ENCODE results near the gene SNX13.

The SNX13 gene

GRCh38 chr7:17856251-17856650, 84.0 kb downstream of the SNX13 start:
- Mint-ChIP-seq H3K36me3 (ENCODE audit: low read depth) (peaks cover 83% of the 10 kb centered on the region), H3K27ac (no peak overlapping the region), H3K4me3 (no peak overlapping the region), H3K9me3 (peaks cover 9% of the 10 kb centered on the region), H3K27me3 (no peaks in the 10 kb centered on the region), H3K4me1 (ENCODE audit: low read depth) (peaks cover 24% of the 10 kb centered on the region)

GRCh38 chr7:17855202-17855601, 85.1 kb downstream of the SNX13 start:
- Mint-ChIP-seq H3K9me3 (peaks cover 9% of the 10 kb centered on the region), H3K36me3 (ENCODE audit: low read depth) (peaks cover 80% of the 10 kb centered on the region), H3K27ac (no peak overlapping the region), H3K4me1 (ENCODE audit: low read depth) (peaks cover 26% of the 10 kb centered on the region), H3K27me3 (no peaks in the 10 kb centered on the region), H3K4me3 (no peak overlapping the region)

- H3K4me3 Mint-ChIP-seq, result no peak overlapping the region
- peaks cover 9% of the 10 kb centered on the region for H3K9me3 Mint-ChIP-seq
- no peaks in the 10 kb centered on the region for H3K27me3 Mint-ChIP-seq
- H3K27ac Mint-ChIP-seq, result no peak overlapping the region
- peaks cover 76% of the 10 kb centered on the region for H3K36me3 Mint-ChIP-seq (ENCODE audit: low read depth)
- H3K4me1 Mint-ChIP-seq (ENCODE audit: low read depth), result peaks cover 23% of the 10 kb centered on the region
Measured at GRCh38 chr7:17854261-17855047, 85.8 kb downstream of the SNX13 start.

DNA sequence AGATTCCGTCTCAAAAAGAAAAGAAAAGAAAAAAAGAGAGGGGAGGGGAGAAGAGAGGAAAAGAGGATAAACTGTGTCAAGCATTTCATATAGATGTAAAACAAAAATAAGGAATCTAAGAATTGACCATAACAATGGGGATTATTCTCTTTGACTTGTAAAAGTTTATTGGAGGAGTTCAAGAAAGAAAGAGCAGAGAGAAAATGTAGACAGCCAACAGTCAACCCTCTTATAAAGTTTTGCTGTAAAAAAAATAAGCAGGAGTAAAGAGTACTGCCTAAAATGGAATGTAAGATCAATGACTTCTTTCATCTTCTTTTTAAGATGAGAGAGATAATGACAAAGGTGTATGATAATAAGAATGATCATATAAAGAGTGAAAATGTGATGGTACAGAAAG, 87.9 kb downstream of the SNX13 start:
- Mint-ChIP-seq H3K36me3 (ENCODE audit: low read depth) (peaks cover 75% of the 10 kb centered on the region), H3K9me3 (peaks cover 9% of the 10 kb centered on the region), H3K4me3 (no peak overlapping the region), H3K4me1 (ENCODE audit: low read depth) (peaks cover 18% of the 10 kb centered on the region), H3K27ac (no peak overlapping the region), H3K27me3 (no peaks in the 10 kb centered on the region)

DNA sequence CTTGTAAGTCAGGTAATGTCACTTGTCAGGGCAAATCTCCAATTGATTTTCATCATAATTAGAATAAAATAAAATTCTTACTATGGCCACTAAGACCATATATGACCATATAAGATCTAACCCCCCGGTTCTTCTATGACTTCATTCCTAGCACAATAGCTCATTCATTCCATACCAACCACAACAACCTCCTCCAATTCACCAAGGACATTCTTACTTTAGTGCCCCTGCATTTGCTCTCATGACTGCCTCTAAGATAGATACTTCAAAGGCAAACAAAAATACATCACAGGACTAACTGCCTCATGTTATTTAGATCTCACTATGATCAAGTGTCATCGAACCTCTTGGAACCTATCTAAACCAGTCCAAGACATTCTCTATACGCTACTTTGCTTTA, 90.8 kb downstream of the SNX13 start:
- Mint-ChIP-seq H3K9me3 (no peaks in the 10 kb centered on the region), H3K27ac (no peak overlapping the region), H3K4me1 (ENCODE audit: low read depth) (peaks cover 13% of the 10 kb centered on the region), H3K4me3 (no peak overlapping the region), H3K27me3 (no peaks in the 10 kb centered on the region), H3K36me3 (ENCODE audit: low read depth) (peaks cover 58% of the 10 kb centered on the region)

DNA sequence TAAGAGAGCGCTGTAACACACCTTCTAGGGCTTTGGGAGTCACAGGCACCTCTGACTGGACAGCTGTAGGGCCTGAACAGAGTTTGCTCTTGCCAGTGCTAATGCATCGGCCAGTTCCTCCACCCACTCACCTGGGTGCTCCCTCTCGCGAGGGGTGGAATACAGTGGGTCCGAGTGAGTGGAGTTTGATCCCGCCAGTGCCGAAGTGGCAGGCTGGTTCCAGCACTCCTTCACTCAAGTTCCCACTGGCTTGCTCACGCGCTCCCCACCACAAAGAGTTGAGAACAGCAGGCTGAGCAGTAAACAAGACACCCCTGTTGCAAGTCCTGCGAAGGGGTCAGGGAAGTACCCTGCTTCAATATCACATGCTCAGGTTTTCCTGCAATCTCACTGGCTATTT, 91.8 kb downstream of the SNX13 start:
- H3K4me1 Mint-ChIP-seq (ENCODE audit: low read depth), result peaks cover 23% of the 10 kb centered on the region
- no peak overlapping the region for H3K4me3 Mint-ChIP-seq
- H3K9me3 Mint-ChIP-seq, result no peaks in the 10 kb centered on the region
- no peaks in the 10 kb centered on the region for H3K27me3 Mint-ChIP-seq
- peaks cover 67% of the 10 kb centered on the region for H3K36me3 Mint-ChIP-seq (ENCODE audit: low read depth)
- H3K27ac Mint-ChIP-seq, result no peak overlapping the region

DNA sequence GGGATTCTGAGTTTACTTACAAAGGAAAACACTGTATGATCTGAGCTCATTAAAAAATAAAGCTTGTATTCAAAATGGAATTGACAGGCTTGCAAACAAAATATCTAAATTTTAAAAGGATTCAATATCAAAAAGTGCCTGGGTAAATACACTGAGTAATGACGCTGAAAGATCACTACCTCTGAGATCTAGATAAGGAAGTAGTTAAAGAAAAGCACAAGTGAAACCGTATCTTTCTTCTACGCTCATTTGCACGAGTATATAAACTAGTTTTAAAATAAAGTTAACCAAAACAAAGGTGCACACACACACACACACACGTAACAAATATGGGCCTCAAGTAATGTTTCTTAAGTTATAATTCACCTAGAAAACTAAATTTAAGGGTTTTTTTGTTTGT, 93.4 kb downstream of the SNX13 start:
- Mint-ChIP-seq H3K9me3 (no peaks in the 10 kb centered on the region), H3K27ac (no peak overlapping the region), H3K36me3 (ENCODE audit: low read depth) (peaks cover 69% of the 10 kb centered on the region), H3K27me3 (no peaks in the 10 kb centered on the region), H3K4me3 (no peak overlapping the region), H3K4me1 (ENCODE audit: low read depth) (peaks cover 31% of the 10 kb centered on the region)

DNA sequence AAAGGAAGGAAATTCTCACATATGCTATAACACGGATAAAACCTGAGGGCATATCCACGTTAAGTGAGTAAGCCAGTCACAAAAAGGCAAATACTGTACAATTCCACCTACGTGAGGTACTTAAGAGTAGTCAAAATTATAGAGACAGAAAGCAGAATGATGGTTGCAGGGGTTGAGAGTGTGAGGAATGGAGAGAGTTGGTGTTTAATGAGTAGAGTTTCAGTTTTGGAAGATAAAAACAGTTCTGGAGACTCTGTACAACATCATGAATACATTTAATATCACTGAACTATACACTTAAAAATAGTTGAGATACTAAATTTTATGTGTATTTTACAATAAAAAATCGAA, 95.1 kb downstream of the SNX13 start:
- peaks cover 67% of the 10 kb centered on the region for H3K36me3 Mint-ChIP-seq (ENCODE audit: low read depth)
- no peaks in the 10 kb centered on the region for H3K27me3 Mint-ChIP-seq
- peaks cover 27% of the 10 kb centered on the region for H3K4me1 Mint-ChIP-seq (ENCODE audit: low read depth)
- H3K9me3 Mint-ChIP-seq, result no peaks in the 10 kb centered on the region
- H3K27ac Mint-ChIP-seq, result no peak overlapping the region
- no peak overlapping the region for H3K4me3 Mint-ChIP-seq

GRCh38 chr7:17844514-17845196, 95.6 kb downstream of the SNX13 start:
- Mint-ChIP-seq H3K36me3 (ENCODE audit: low read depth) (peaks cover 69% of the 10 kb centered on the region), H3K9me3 (no peaks in the 10 kb centered on the region), H3K27ac (no peak overlapping the region), H3K4me1 (ENCODE audit: low read depth) (peaks cover 27% of the 10 kb centered on the region), H3K4me3 (no peak overlapping the region), H3K27me3 (no peaks in the 10 kb centered on the region)

DNA sequence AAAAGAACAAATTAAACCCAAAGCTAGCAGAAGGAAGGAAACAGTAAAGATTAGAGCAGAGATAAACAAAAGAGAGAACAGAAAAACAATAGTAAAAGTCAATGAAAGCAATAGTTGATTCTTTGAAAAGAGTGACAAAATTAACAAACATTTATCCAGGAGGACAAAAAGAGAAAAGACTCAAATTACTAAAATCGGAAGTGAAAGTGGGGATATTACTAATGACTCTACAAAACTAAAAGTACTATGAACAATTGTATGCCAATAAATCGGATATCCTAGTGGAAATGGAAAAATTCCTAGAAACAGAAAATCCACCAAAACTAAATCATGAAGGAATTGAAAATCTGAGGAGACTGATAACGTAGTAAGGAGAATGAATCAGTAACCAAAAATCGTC, 96.3 kb downstream of the SNX13 start:
- H3K4me1 Mint-ChIP-seq (ENCODE audit: low read depth), result peaks cover 27% of the 10 kb centered on the region
- peaks cover 68% of the 10 kb centered on the region for H3K36me3 Mint-ChIP-seq (ENCODE audit: low read depth)
- no peaks in the 10 kb centered on the region for H3K27me3 Mint-ChIP-seq
- H3K27ac Mint-ChIP-seq, result no peak overlapping the region
- no peak overlapping the region for H3K4me3 Mint-ChIP-seq
- no peaks in the 10 kb centered on the region for H3K9me3 Mint-ChIP-seq

DNA sequence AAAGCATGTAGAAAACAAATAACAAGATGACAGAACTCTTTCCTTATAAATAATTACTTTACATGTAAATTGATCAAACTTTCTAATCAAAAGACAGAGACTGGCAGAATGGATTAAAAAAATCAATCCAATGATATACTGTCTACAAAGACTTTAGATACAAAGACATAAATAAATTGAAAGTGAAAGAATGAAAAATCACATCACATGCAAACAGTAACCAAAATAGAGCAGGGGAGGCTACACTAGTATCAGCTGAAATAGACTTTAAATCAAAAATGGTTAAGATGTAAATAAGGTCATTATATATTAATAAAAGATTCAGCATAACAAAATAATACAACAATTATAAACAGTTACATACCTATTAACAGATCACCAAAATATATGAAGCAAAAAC, 97.3 kb downstream of the SNX13 start:
- Mint-ChIP-seq H3K9me3 (no peaks in the 10 kb centered on the region), H3K27ac (no peak overlapping the region), H3K27me3 (no peaks in the 10 kb centered on the region), H3K4me3 (no peak overlapping the region), H3K4me1 (ENCODE audit: low read depth) (peaks cover 27% of the 10 kb centered on the region), H3K36me3 (ENCODE audit: low read depth) (peaks cover 68% of the 10 kb centered on the region)

GRCh38 chr7:17832820-17833355, 107.4 kb downstream of the SNX13 start:
- no peaks in the 10 kb centered on the region for H3K4me1 Mint-ChIP-seq (ENCODE audit: low read depth)
- no peaks in the 10 kb centered on the region for H3K9me3 Mint-ChIP-seq
- no peak overlapping the region for H3K27ac Mint-ChIP-seq
- H3K27me3 Mint-ChIP-seq, result no peaks in the 10 kb centered on the region
- peaks cover 21% of the 10 kb centered on the region for H3K36me3 Mint-ChIP-seq (ENCODE audit: low read depth)
- no peak overlapping the region for H3K4me3 Mint-ChIP-seq

- H3K9me3 Mint-ChIP-seq, result no peaks in the 10 kb centered on the region
- H3K27me3 Mint-ChIP-seq, result no peaks in the 10 kb centered on the region
- peaks cover 25% of the 10 kb centered on the region for H3K36me3 Mint-ChIP-seq (ENCODE audit: low read depth)
- H3K4me1 Mint-ChIP-seq (ENCODE audit: low read depth), result no peaks in the 10 kb centered on the region
- no peak overlapping the region for H3K27ac Mint-ChIP-seq
- H3K4me3 Mint-ChIP-seq, result no peak overlapping the region
Measured at GRCh38 chr7:17832242-17832641, 108.1 kb downstream of the SNX13 start.

DNA sequence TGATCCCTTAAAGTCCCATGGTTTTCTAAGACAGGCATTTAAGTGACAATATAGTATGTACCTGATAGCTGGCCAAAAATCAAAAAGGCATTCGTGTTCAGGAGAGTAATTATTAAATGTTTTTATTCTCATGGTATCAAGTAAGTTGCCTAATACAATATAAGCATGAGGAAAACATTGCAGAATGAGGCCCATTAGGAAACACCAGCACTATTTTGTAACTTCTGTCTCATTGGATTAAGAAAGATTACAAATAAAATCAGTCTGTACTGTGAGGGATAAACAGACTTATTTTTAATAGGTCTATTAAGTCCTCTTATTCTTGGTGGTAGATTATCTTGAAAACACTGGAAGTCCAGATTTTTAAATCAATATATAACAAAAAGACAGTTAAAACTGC, 110.1 kb downstream of the SNX13 start:
- Mint-ChIP-seq H3K27ac (no peak overlapping the region), H3K4me3 (no peak overlapping the region), H3K4me1 (ENCODE audit: low read depth) (no peaks in the 10 kb centered on the region), H3K36me3 (ENCODE audit: low read depth) (peaks cover 31% of the 10 kb centered on the region), H3K27me3 (no peaks in the 10 kb centered on the region), H3K9me3 (no peaks in the 10 kb centered on the region)

- Mint-ChIP-seq H3K9me3 (no peaks in the 10 kb centered on the region), H3K27me3 (no peaks in the 10 kb centered on the region), H3K4me3 (no peak overlapping the region), H3K36me3 (ENCODE audit: low read depth) (peaks cover 32% of the 10 kb centered on the region), H3K4me1 (ENCODE audit: low read depth) (no peaks in the 10 kb centered on the region), H3K27ac (no peak overlapping the region)
Measured at GRCh38 chr7:17829001-17829400, 111.3 kb downstream of the SNX13 start.

All from stimulated activated naive CD8-positive, alpha-beta T cell treated with anti-CD3 and anti-CD28 coated beads, Interleukin-15, Interleukin-2, amounts not matched to agents 100 ng/mL and 50 ng/mL, for 24 hours (primary cell).